ENCODE results near the gene ST6GALNAC5.

The ST6GALNAC5 gene

GRCh38 chr1:77026135-77026534 is 158.9 kb downstream of the ST6GALNAC5 start:
- TF ChIP-seq FOXP2 (optimal IDR thresholded peaks at IDR 0.05; ENCODE audit: borderline replicate concordance, extremely low read depth, extremely low read length, insufficient read depth), result no peak
- no peak for TF ChIP-seq POLR2AphosphoS5 (IDR thresholded peaks at IDR 0.05; ENCODE audit: low read depth, low read length)
- TF ChIP-seq REST (IDR thresholded peaks at IDR 0.05; ENCODE audit: insufficient read depth in 1 of 2, low read depth in 2 of 2, low read length in 2 of 2), result no peak
- no peak for TF ChIP-seq TAF1 (IDR thresholded peaks at IDR 0.05; ENCODE audit: borderline replicate concordance, insufficient read depth, low read length)
- TF ChIP-seq SIN3A (IDR thresholded peaks at IDR 0.05; ENCODE audit: borderline replicate concordance, insufficient read depth, low read length), result no peak

- TF ChIP-seq SIN3A (IDR thresholded peaks at IDR 0.05; ENCODE audit: borderline replicate concordance, insufficient read depth, low read length) (no peak), FOXP2 (optimal IDR thresholded peaks at IDR 0.05; ENCODE audit: borderline replicate concordance, extremely low read depth, extremely low read length, insufficient read depth) (no peak), TAF1 (IDR thresholded peaks at IDR 0.05; ENCODE audit: borderline replicate concordance, insufficient read depth, low read length) (no peak), REST (IDR thresholded peaks at IDR 0.05; ENCODE audit: insufficient read depth in 1 of 2, low read depth in 2 of 2, low read length in 2 of 2) (no peak), POLR2AphosphoS5 (IDR thresholded peaks at IDR 0.05; ENCODE audit: low read depth, low read length) (no peak)
Measured at GRCh38 chr1:77026640-77027039, 159.4 kb downstream of the ST6GALNAC5 start.

- TF ChIP-seq FOXP2 (optimal IDR thresholded peaks at IDR 0.05; ENCODE audit: borderline replicate concordance, extremely low read depth, extremely low read length, insufficient read depth) (no peak), TAF1 (IDR thresholded peaks at IDR 0.05; ENCODE audit: borderline replicate concordance, insufficient read depth, low read length) (no peak), SIN3A (IDR thresholded peaks at IDR 0.05; ENCODE audit: borderline replicate concordance, insufficient read depth, low read length) (no peak), POLR2AphosphoS5 (IDR thresholded peaks at IDR 0.05; ENCODE audit: low read depth, low read length) (no peak)
Measured at GRCh38 chr1:77027847-77028246, 160.6 kb downstream of the ST6GALNAC5 start.

GRCh38 chr1:77030401-77031105 is 163.3 kb downstream of the ST6GALNAC5 start:
- TF ChIP-seq SIN3A (IDR thresholded peaks at IDR 0.05; ENCODE audit: borderline replicate concordance, insufficient read depth, low read length) (no peak), REST (IDR thresholded peaks at IDR 0.05; ENCODE audit: insufficient read depth in 1 of 2, low read depth in 2 of 2, low read length in 2 of 2) (no peak), FOXP2 (optimal IDR thresholded peaks at IDR 0.05; ENCODE audit: borderline replicate concordance, extremely low read depth, extremely low read length, insufficient read depth) (no peak), POLR2AphosphoS5 (IDR thresholded peaks at IDR 0.05; ENCODE audit: low read depth, low read length) (no peak), TAF1 (IDR thresholded peaks at IDR 0.05; ENCODE audit: borderline replicate concordance, insufficient read depth, low read length) (no peak)

GRCh38 chr1:77031106-77031662 is 163.9 kb downstream of the ST6GALNAC5 start:
- TF ChIP-seq SIN3A (IDR thresholded peaks at IDR 0.05; ENCODE audit: borderline replicate concordance, insufficient read depth, low read length), result no peak
- TF ChIP-seq FOXP2 (optimal IDR thresholded peaks at IDR 0.05; ENCODE audit: borderline replicate concordance, extremely low read depth, extremely low read length, insufficient read depth), result no peak
- TF ChIP-seq TAF1 (IDR thresholded peaks at IDR 0.05; ENCODE audit: borderline replicate concordance, insufficient read depth, low read length), result no peak
- TF ChIP-seq POLR2AphosphoS5 (IDR thresholded peaks at IDR 0.05; ENCODE audit: low read depth, low read length), result no peak
- TF ChIP-seq REST (IDR thresholded peaks at IDR 0.05; ENCODE audit: insufficient read depth in 1 of 2, low read depth in 2 of 2, low read length in 2 of 2), result no peak
